Stimulated activated CD4-positive, alpha-beta T cell treated with anti-CD3 and anti-CD28 coated beads, Interleukin-1b, Interleukin-23, amount 100 ng/mL, for 4 hours (primary cell): ENCODE measurements around the gene TRIM37.
"Not testable (repeated sequence)": the region's sequence is repeated elsewhere in the genome, so short reads cannot be mapped to it uniquely, and the experiment has no call there.

ENCODE experiments used
- DNase-seq, 2 donors: peaks; one replicate each; pipeline ENCODE4 v3.0.0-alpha.2; 2020; ENCODE audit warnings: low read depth in 2 of 2

The TRIM37 gene

GRCh38 chr17:58993311-58993710 lies 113.4 kb downstream of the TRIM37 start:
- no peak for DNase-seq

GRCh38 chr17:58991718-58992331 lies 114.9 kb downstream of the TRIM37 start:
- DNase-seq: no peak

GRCh38 chr17:58989629-58990028 lies 117.1 kb downstream of the TRIM37 start:
- no peak for DNase-seq

- DNase-seq: no peak
These were observed 120.7 kb downstream of the TRIM37 start for GRCh38 chr17:58985971-58986370.

GRCh38 chr17:58985367-58985766 lies 121.3 kb downstream of the TRIM37 start:
- no peak for DNase-seq

DNA sequence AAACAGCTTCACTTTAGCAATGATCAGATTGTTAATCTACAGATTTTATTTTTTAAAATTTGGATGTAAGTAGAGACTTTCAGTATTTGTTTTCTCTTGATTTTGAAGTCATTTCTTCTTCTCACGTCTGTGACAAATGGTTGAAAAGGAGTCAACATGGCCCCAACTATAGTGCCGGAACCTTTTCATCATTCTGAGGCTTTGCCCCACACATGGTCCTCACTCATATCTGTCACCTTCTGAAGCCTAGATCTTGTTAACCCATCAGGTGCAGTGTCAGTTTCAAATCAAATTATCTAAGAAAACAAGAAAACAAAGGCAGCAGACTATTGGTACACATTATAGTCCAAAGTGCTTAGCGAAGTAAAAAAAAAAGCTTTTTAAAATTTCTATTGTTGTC lies 124.1 kb downstream of the TRIM37 start:
- no peak for DNase-seq

DNA sequence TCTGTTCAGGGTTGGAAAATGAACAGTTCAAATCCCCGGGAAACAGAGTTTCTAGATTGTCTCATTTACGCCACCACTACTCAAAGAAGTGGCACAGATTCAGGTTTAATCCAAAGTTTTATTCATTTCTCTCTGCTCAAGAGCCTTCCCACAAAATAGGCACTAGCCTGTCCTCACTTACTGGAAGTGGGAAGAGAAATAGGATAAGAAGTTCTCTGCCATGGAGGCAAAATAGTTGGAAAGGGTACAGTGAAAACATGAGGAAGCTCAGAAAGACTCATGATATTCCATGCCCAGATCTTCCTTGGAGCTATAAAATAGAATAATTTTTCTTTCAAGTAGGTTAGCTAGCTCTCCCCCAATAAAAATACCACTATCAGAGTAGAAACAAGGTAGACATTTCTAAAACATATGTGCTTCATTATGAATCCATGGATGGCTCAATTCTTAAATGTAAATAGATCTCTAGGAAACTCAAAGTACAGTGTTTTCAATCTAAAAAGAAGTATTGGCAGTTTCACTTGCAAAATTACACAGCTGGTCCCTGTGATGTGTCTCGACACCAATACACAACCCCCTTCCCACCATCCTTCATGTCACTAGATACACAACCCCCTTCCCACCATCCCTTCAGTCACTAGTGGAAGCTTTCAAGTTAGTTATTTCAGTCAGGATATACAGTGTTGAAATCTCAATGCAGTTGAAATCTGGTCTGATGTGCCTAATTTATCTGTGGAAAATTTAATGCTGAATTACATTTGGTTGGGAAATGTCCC lies 125.8 kb downstream of the TRIM37 start:
- DNase-seq: no peak

DNA sequence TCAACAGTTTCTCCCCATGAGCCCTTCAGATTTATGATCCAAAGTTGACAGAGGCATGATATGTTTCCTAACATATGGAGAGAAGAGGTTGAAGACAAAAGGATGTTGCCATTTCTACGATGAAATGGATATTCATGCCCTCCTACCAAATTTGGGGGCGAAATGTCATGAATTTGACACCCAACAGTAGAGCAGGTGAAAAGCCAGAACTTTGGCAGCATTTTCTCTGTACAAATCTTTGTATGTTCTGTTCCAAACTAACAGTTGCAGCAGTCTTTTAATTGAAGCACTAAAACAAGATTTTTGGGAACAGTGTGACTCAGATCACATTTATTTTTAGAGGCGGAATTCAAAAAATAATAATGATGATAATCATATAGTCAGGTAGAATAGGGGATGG lies 130.1 kb downstream of the TRIM37 start:
- no peak for DNase-seq

GRCh38 chr17:58974354-58974753 lies 132.3 kb downstream of the TRIM37 start:
- DNase-seq: no peak

DNA sequence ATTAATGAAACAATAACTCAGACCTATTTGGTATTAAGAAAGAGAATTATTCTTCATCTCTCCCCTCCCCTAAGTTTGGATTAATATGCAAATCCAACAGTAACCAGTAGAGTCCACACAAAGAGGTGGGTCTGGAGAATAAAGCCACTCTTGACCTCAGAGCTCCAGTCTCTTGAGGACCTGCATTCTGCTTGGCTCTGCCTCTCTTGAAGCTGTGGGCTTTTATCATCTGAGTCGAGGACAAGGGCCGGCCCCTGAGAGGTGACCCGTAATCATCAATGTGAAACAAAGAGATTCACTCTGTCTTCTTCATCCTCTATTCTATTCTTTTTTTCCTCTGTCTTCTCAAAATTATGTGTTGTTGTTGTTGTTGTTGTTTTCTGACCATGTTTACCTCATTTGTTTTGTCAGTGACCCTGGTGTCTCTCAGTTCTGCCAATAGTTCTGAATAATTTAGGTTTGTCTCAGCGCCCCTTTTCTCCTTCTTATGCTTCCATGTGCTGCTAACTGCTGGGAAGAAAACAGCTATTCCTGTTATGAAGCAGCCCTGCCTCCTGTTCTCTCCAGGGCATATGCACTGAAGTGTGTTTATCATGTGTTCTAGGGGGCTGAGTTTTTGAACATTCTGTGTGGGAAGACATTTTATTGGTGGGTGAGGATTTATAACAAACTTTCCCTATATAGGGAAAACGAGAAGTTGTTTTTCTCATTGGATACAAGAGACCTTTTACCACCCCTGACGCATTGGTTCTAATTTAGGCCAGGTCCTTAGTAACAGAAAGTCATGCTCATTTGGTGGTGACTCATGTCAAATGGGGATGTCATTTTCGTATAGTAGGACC lies 135.8 kb downstream of the TRIM37 start:
- DNase-seq: no peak

DNA sequence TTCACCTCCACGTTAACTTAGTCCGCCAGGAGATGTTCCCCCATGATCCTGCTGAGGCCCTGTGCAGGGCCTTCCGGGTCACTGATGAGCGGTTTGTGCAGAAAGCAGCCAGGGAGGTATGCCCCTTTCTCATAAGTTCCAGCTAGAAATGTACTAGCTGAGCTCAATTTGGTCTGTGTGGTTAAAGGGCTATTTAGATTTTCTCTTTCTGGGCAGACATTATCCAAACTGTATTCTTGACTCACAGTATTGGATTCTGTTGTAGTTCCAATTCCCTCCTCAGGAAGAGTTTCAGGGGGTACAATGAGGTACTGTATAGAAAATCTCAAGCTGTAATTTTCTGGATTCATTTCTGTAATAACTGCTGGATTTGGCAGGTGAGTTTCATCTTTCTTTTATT lies 137.1 kb downstream of the TRIM37 start:
- no peak for DNase-seq

DNA sequence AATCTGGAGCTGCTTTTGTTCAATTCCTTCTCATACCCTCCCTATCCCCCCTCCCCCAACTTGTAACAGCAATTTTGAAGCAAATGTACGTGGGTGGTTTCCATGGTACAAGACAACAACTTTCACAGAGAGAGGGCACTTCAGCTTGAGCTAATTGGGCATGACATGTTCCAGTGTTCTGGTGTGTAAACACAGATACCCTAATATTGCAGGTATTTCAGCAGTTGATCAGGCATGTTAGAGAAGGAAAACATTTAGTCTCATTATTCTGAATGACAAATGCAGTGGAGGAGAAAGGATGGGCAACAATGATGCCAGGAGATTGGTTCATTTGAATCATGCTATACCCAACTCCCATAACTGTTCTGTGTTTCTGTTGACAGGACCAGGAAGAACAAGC lies 137.5 kb downstream of the TRIM37 start:
- no peak for DNase-seq

DNA sequence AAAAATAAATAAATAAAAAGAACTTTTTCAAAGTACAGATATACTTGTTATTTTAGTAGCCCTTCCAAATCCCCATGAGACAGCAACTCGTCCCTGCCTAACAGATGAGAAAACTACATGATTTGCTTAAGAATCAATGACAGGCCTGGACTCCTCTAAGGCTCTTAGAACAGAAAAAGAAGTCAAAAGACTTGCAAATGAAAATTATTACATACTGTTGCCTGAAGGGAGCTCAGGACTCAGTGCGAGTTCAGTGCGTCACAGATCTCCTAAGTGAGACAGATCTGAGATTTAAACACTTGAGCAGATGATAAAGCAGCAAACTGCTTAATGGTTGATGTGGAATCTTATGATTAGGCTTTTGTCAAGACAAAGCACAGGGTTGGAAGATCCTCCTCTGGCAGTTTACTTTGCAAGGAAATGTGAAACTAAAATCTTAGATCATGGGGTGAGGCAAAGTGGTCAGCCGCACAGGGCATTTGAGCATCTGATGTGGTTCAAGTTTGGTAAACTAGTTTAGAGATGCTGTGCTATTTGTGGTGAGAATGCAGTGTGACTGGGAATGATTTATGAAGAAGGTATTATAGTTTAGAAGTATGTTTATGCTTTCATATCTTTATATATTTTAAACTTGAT lies 138.1 kb downstream of the TRIM37 start:
- DNase-seq: no peak

GRCh38 chr17:58966208-58966607 lies 140.5 kb downstream of the TRIM37 start:
- no peak for DNase-seq

DNA sequence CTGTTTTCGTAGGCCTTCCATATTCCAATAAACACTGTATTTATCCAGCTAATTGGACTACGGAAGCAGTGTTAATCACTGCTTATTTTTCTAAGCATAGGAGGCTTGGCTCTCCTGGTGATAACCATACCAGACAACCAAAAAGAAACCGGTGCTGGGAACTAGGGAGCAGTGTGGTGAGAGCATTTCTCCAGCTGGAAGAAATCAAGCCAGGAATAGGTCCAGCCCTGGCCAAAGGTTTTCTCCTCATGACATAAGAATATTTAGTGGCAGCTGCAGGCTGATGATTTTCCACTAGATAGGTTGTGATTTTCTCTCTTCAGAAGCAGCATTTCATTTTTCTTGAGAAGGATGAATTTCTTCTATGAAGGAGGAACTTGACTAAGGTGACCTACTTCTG lies 141.5 kb downstream of the TRIM37 start:
- no peak for DNase-seq

GRCh38 chr17:58960068-58960467 lies 146.6 kb downstream of the TRIM37 start:
- DNase-seq: no peak

DNA sequence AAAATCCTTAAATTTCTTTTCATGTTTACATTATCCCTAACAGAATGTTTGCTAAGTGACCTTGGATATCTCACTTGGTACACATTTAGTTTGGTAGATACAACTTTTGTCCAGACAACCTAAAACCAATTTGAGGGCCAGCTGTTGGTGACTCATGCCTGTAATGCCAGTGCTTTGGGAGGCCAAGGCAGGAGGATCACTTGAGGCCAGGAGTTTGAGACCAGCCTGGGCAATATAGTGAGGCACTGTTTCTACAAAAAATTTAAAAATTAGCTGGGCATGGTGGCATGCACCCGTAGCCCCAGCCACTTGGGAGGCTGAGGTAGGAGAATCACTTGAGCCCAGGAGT lies 149.0 kb downstream of the TRIM37 start:
- not testable (repeated sequence) for DNase-seq

DNA sequence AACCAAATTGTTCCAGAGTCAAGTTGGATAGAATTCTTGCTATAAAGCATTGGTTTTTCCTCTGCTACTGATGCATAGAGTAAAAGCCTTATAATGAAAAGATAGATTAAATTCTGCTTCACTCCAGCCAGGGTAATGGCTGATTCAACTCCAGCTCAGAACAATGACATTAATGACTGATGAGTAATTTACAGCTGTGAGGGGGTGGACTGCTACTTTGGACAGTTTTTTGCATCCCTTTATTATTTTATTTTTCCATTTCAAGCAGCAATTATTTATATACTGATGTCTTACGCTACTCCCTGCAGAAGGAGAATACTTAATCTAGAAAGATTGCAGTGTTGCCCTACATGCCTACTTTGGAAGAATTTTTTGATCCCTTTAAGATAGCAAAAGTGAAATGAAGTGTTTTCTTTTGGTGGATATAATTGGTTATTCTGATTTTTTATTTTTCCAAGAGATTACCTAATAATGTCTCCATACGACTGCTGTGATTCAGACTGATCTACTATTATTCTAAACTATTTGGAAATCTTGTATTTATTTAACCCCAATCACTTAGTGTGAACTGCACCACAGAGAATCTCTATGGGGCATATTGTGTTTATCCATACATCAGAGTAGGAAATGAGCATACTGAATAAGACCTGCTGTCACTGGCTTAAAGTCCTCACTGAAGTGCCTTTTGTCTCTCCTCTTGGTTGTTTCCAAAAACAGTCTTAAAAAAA lies 149.5 kb downstream of the TRIM37 start:
- DNase-seq: no peak

GRCh38 chr17:58954358-58954757 lies 152.3 kb downstream of the TRIM37 start:
- DNase-seq: not testable (repeated sequence)

GRCh38 chr17:58947824-58948223 lies 158.9 kb downstream of the TRIM37 start:
- no peak for DNase-seq

GRCh38 chr17:58947411-58947810 lies 159.3 kb downstream of the TRIM37 start:
- DNase-seq: no peak

GRCh38 chr17:58944166-58944565 lies 162.5 kb downstream of the TRIM37 start:
- no peak for DNase-seq
